ENCODE measurements around the gene INKA2.

- TF ChIP-seq, protein P1, sequence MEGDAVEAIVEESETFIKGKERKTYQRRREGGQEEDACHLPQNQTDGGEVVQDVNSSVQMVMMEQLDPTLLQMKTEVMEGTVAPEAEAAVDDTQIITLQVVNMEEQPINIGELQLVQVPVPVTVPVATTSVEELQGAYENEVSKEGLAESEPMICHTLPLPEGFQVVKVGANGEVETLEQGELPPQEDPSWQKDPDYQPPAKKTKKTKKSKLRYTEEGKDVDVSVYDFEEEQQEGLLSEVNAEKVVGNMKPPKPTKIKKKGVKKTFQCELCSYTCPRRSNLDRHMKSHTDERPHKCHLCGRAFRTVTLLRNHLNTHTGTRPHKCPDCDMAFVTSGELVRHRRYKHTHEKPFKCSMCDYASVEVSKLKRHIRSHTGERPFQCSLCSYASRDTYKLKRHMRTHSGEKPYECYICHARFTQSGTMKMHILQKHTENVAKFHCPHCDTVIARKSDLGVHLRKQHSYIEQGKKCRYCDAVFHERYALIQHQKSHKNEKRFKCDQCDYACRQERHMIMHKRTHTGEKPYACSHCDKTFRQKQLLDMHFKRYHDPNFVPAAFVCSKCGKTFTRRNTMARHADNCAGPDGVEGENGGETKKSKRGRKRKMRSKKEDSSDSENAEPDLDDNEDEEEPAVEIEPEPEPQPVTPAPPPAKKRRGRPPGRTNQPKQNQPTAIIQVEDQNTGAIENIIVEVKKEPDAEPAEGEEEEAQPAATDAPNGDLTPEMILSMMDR (IDR thresholded peaks at IDR 0.05), result no peak
- TF ChIP-seq POLR2A (IDR thresholded peaks at IDR 0.05), result no peak
These were observed 37.7 kb upstream of the INKA2 start for GRCh38 chr1:111776861-111777260.
